Renal pelvis (tissue), 12 donors: Measurements from ENCODE around the gene STK32A. TPM values are rescaled to one million over a fixed set of nuclear protein-coding genes. Genes with fewer than 3 reads are reported as not detected.

Experiments used
- DNase-seq: peaks from one replicate; pipeline ENCODE4 v3.0.0-alpha.2; 2013
- long read RNA-seq, 16 experiments: transcript quantifications; one replicate each; lab custom pipeline, GENCODE V29; 2026
- polyA plus RNA-seq, 3 donors: library from polyadenylated mRNA; unstranded; fragments of 120-200 nt; gene quantifications; one replicate each; pipeline ENCODE4 v1.2.1, GENCODE V29; 2013; ENCODE audit not compliant: insufficient read length in 3 of 3

STK32A gene
- 10 to 100 TPM; 10.7 to 19.5 (median 19.1) TPM for polyA plus RNA-seq
- long read RNA-seq, donor 1: 0 reads
- long read RNA-seq, donor 2, full-length matches to known transcripts: 4 of 4 reads
- long read RNA-seq, donor 2, partial matches to known transcripts: 0 of 4 reads
- long read RNA-seq, donor 2, other reads (novel, unspliced or antisense): 0 of 4 reads
- long read RNA-seq, donor 3, full-length matches to known transcripts: 4 of 4 reads
- long read RNA-seq, donor 3, partial matches to known transcripts: 0 of 4 reads
- long read RNA-seq, donor 3, other reads (novel, unspliced or antisense): 0 of 4 reads
- long read RNA-seq, donor 4, partial matches to known transcripts: 0 of 1 reads
- long read RNA-seq, donor 4, other reads (novel, unspliced or antisense): 0 of 1 reads
- long read RNA-seq, donor 5, full-length matches to known transcripts: 3 of 3 reads
- long read RNA-seq, donor 5, partial matches to known transcripts: 0 of 3 reads
- long read RNA-seq, donor 5, other reads (novel, unspliced or antisense): 0 of 3 reads
- long read RNA-seq, donor 6, full-length matches to known transcripts: 3 of 3 reads
- long read RNA-seq, donor 6, partial matches to known transcripts: 0 of 3 reads
- long read RNA-seq, donor 6, other reads (novel, unspliced or antisense): 0 of 3 reads
- long read RNA-seq, donor 7, full-length matches to known transcripts: 5 of 10 reads
- long read RNA-seq, donor 7, partial matches to known transcripts: 5 of 10 reads
- long read RNA-seq, donor 7, other reads (novel, unspliced or antisense): 0 of 10 reads
- long read RNA-seq, donor 8: 0 reads
- long read RNA-seq, donor 9: 0 reads
- long read RNA-seq, donor 10, partial matches to known transcripts: 0 of 1 reads
- long read RNA-seq, donor 10, other reads (novel, unspliced or antisense): 0 of 1 reads
- long read RNA-seq, donor 11, partial matches to known transcripts: 0 of 1 reads
- long read RNA-seq, donor 11, other reads (novel, unspliced or antisense): 0 of 1 reads
- long read RNA-seq, donor 12, full-length matches to known transcripts: 3 of 3 reads
- long read RNA-seq, donor 12, partial matches to known transcripts: 0 of 3 reads
- long read RNA-seq, donor 12, other reads (novel, unspliced or antisense): 0 of 3 reads
- long read RNA-seq, donor 13, partial matches to known transcripts: 0 of 2 reads
- long read RNA-seq, donor 13, other reads (novel, unspliced or antisense): 0 of 2 reads
- long read RNA-seq, donor 14, full-length matches to known transcripts: 5 of 18 reads
- long read RNA-seq, donor 14, partial matches to known transcripts: 13 of 18 reads
- long read RNA-seq, donor 14, other reads (novel, unspliced or antisense): 0 of 18 reads
- long read RNA-seq, donor 15, partial matches to known transcripts: 5 of 12 reads
- long read RNA-seq, donor 15, other reads (novel, unspliced or antisense): 7 of 12 reads
- long read RNA-seq, donor 16, full-length matches to known transcripts: 1 of 1 reads
- long read RNA-seq, donor 16, partial matches to known transcripts: 0 of 1 reads
- long read RNA-seq, donor 16, other reads (novel, unspliced or antisense): 0 of 1 reads

GRCh38 chr5:147234825-147235635, at the start of gene STK32A:
Gene STK32A, plus strand, starts transcription at chr5:147235026. Its CDS starts 4,609 bp downstream, at chr5:147239635.
- peak; percentile 59 for DNase-seq

GRCh38 chr5:147187099-147187540, 47.7 kb upstream of the STK32A start:
- DNase-seq: no peak

GRCh38 chr5:147188200-147189108, 46.4 kb upstream of the STK32A start:
- DNase-seq: peak; percentile 58

- DNase-seq: no peak
Measured at GRCh38 chr5:147189109-147189424, 45.8 kb upstream of the STK32A start.

- DNase-seq: no peak
Measured at GRCh38 chr5:147190331-147190730, 44.5 kb upstream of the STK32A start.

GRCh38 chr5:147193123-147193522, 41.7 kb upstream of the STK32A start:
- no peak for DNase-seq

GRCh38 chr5:147200004-147200403, 34.8 kb upstream of the STK32A start:
- no peak for DNase-seq

GRCh38 chr5:147203213-147203612, 31.6 kb upstream of the STK32A start:
- DNase-seq: no peak

- DNase-seq: no peak
Measured at GRCh38 chr5:147204576-147204975, 30.2 kb upstream of the STK32A start.

- DNase-seq: no peak
Measured at GRCh38 chr5:147208134-147208533, 26.7 kb upstream of the STK32A start.

- no peak for DNase-seq
Measured at GRCh38 chr5:147216552-147217154, 18.2 kb upstream of the STK32A start.

GRCh38 chr5:147223343-147223742, 11.5 kb upstream of the STK32A start:
- no peak for DNase-seq

- peak; percentile 17 for DNase-seq
Measured at GRCh38 chr5:147223948-147224791, 10.7 kb upstream of the STK32A start.

- DNase-seq: no peak
Measured at GRCh38 chr5:147225938-147226337, 8.9 kb upstream of the STK32A start.

- DNase-seq: no peak
Measured at GRCh38 chr5:147226512-147226911, 8.3 kb upstream of the STK32A start.

GRCh38 chr5:147234239-147234824, 494 bp upstream of the STK32A start:
- no peak for DNase-seq

GRCh38 chr5:147240266-147240985, 5.6 kb downstream of the STK32A start:
- DNase-seq: no peak
